Keratinocyte (primary cell): Measurements from ENCODE around the gene APEX2. TPM values are rescaled to one million over a fixed set of nuclear protein-coding genes. Genes with fewer than 3 reads are reported as not detected.

Experiments used
- DNase-seq: peaks from one replicate; pipeline ENCODE4 v3.0.0-alpha.2; 2011; ENCODE audit warnings: low read depth, missing footprints, low spot score
- FAIRE-seq: peaks from 2 replicates; lab custom pipeline; 2011; peaks lifted over from hg19 to GRCh38; lab: Jason Lieb, UNC
- H2AFZ ChIP-seq: 2 replicates; pipeline ENCODE4 v1.6.0; 2012; ENCODE audit warnings: low read length, control low read depth, inconsistent platforms; ENCODE audit not compliant: control insufficient read depth
- H3K27ac ChIP-seq: 2 replicates; pipeline ENCODE4 v1.5.1; 2011; ENCODE audit warnings: low read length; ENCODE audit not compliant: control insufficient read depth, insufficient read depth
- H3K27me3 ChIP-seq: 3 replicates; pipeline ENCODE4 v1.6.0; 2011; ENCODE audit warnings: low read length; ENCODE audit not compliant: control insufficient read depth, insufficient read depth; ENCODE audit errors: extremely low read depth
- H3K36me3 ChIP-seq, 2 experiments: 2 replicates in 1 of 2; 3 replicates in 1 of 2; pipeline ENCODE4 v1.5.1; 2011; ENCODE audit warnings: low read length in 2 of 2, mild to moderate bottlenecking in 1 of 2; ENCODE audit not compliant: control insufficient read depth in 2 of 2, insufficient read depth in 2 of 2; ENCODE audit errors: extremely low read depth in 1 of 2
- H3K4me1 ChIP-seq: 3 replicates; pipeline ENCODE4 v1.5.1; 2011; ENCODE audit warnings: low read length; ENCODE audit not compliant: control insufficient read depth, insufficient read depth; ENCODE audit errors: extremely low read depth
- H3K4me2 ChIP-seq: 3 replicates; pipeline ENCODE4 v1.6.0; 2011; ENCODE audit warnings: low read depth, low read length; ENCODE audit not compliant: control insufficient read depth, insufficient read depth; ENCODE audit errors: extremely low read depth
- H3K4me3 ChIP-seq, 3 experiments: fragments of 200-600 bp in 1 of 3; sonication (generic) in 1 of 3; 2 replicates in 2 of 3; 3 replicates in 1 of 3; pipeline ENCODE4 v1.5.1; 2011 to 2016; ENCODE audit warnings: low read length in 3 of 3, mild to moderate bottlenecking in 3 of 3, control low read depth in 2 of 3, inconsistent platforms in 1 of 3, low read depth in 1 of 3, mixed read lengths in 1 of 3, mixed run types in 1 of 3, moderate library complexity in 1 of 3; ENCODE audit not compliant: control insufficient read depth in 2 of 3, insufficient read depth in 2 of 3; ENCODE audit errors: extremely low read depth in 1 of 3
- H3K79me2 ChIP-seq: 2 replicates; pipeline ENCODE4 v1.6.0; 2012; ENCODE audit warnings: low read length; ENCODE audit not compliant: control insufficient read depth, insufficient read depth
- H3K9ac ChIP-seq: 3 replicates; pipeline ENCODE4 v1.6.0; 2011; ENCODE audit warnings: low read length; ENCODE audit not compliant: control insufficient read depth, insufficient read depth; ENCODE audit errors: extremely low read depth
- H3K9me1 ChIP-seq: 3 replicates; pipeline ENCODE4 v1.6.0; 2011; ENCODE audit warnings: low read length; ENCODE audit not compliant: control insufficient read depth, insufficient read depth; ENCODE audit errors: extremely low read depth
- H3K9me3 ChIP-seq: 2 replicates; pipeline ENCODE4 v1.5.1; 2012; ENCODE audit warnings: low read depth, low read length; ENCODE audit not compliant: control insufficient read depth
- H4K20me1 ChIP-seq: 3 replicates; pipeline ENCODE4 v1.6.0; 2011; ENCODE audit warnings: low read length; ENCODE audit not compliant: control insufficient read depth, insufficient read depth; ENCODE audit errors: extremely low read depth
- EZH2 ChIP-seq: IDR thresholded peaks from one replicate; pipeline ENCODE4 v1.6.1; 2012; ENCODE audit warnings: inconsistent platforms, mild to moderate bottlenecking, low read length, moderate library complexity
- dilution Hi-C: fragments of 300-500 bp; cut with MboI; formaldehyde crosslinking; loops from one replicate; pipeline ENCODE4 v1.7.0; 2020; ENCODE audit warnings: low sequenced_read_pairs; ENCODE audit not compliant: extremely low pct_ligation_motif_present
- polyA plus RNA-seq, 5 experiments: library from polyadenylated mRNA; depleted of rRNA in 3 of 5; stranded (reverse) in 3 of 5; stranded (forward) in 1 of 5; unstranded in 1 of 5; fragments of >200 nt; gene quantifications; 1 replicate in 1 of 5; 2 replicates in 3 of 5; 3 replicates in 1 of 5; pipeline versions ENCODE4 v1.2.1 to v1.2.3, GENCODE V29; 2011 to 2012; ENCODE audit warnings: missing spikeins in 2 of 5, low read depth in 1 of 5, low replicate concordance in 1 of 5
- TF ChIP-seq, protein P1 (sequence below), 3 experiments: IDR thresholded peaks in 1 of 3; conservative IDR thresholded peaks in 1 of 3; optimal IDR thresholded peaks in 1 of 3; 2 replicates in 2 of 3; 3 replicates in 1 of 3; pipeline versions ENCODE3 to v1.5.1; 2011; ENCODE audit warnings: low read length in 3 of 3, mild to moderate bottlenecking in 3 of 3, moderate library complexity in 2 of 3, control low read depth in 1 of 3, inconsistent platforms in 1 of 3; ENCODE audit not compliant: insufficient read depth in 2 of 3; ENCODE audit errors: extremely low read depth in 1 of 3

The APEX2 gene
- polyA plus RNA-seq, 1 donor (not counting 4 experiments of a cell fraction or from before 2014, with no cell fraction given), result 29.0 TPM

DNA sequence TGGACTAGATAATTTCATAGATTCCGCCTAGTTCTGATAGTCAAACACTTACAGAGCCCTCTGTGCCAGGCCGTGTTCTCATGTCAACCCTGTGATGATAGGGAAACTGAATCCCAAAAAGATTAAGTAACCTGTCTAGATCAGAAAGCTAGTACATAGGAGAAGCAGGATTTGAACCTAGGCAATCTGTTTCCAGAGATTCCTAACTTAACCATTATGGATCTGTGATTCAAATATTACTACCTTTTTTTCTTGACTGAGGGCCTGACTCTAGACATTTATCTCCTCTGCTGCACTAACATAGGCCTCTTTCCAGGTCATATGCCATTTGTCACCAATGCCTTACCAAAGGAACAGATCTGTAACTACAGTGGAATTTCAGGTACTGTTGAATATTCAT, 29.1 kb downstream of the APEX2 start:
- FAIRE-seq, result no peak
- TF ChIP-seq, protein P1, sequence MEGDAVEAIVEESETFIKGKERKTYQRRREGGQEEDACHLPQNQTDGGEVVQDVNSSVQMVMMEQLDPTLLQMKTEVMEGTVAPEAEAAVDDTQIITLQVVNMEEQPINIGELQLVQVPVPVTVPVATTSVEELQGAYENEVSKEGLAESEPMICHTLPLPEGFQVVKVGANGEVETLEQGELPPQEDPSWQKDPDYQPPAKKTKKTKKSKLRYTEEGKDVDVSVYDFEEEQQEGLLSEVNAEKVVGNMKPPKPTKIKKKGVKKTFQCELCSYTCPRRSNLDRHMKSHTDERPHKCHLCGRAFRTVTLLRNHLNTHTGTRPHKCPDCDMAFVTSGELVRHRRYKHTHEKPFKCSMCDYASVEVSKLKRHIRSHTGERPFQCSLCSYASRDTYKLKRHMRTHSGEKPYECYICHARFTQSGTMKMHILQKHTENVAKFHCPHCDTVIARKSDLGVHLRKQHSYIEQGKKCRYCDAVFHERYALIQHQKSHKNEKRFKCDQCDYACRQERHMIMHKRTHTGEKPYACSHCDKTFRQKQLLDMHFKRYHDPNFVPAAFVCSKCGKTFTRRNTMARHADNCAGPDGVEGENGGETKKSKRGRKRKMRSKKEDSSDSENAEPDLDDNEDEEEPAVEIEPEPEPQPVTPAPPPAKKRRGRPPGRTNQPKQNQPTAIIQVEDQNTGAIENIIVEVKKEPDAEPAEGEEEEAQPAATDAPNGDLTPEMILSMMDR (optimal IDR thresholded peaks at IDR 0.05 in 1 of 3, IDR thresholded peaks at IDR 0.05 in 1 of 3, conservative IDR thresholded peaks at IDR 0.05 in 1 of 3; ENCODE audit: extremely low read depth in 1 of 3, insufficient read depth in 2 of 3, low read length in 3 of 3), result no peak
- TF ChIP-seq EZH2, result no peak
- Histone ChIP-seq H3K4me3 (no peak overlapping the region), H2AFZ (no peak overlapping the region), H3K27me3 (no peaks in the 10 kb centered on the region), H3K36me3 (no peaks in the 10 kb centered on the region), H3K4me1 (no peaks in the 10 kb centered on the region), H3K9me1 (no peaks in the 10 kb centered on the region), H3K27ac (no peak overlapping the region), H3K9ac (no peak overlapping the region), H3K79me2 (no peaks in the 10 kb centered on the region), H3K4me2 (no peak overlapping the region), H3K9me3 (no peaks in the 10 kb centered on the region), H4K20me1 (no peaks in the 10 kb centered on the region)
- DNase-seq, result no peak
- dilution Hi-C loops, result no loop called here

DNA sequence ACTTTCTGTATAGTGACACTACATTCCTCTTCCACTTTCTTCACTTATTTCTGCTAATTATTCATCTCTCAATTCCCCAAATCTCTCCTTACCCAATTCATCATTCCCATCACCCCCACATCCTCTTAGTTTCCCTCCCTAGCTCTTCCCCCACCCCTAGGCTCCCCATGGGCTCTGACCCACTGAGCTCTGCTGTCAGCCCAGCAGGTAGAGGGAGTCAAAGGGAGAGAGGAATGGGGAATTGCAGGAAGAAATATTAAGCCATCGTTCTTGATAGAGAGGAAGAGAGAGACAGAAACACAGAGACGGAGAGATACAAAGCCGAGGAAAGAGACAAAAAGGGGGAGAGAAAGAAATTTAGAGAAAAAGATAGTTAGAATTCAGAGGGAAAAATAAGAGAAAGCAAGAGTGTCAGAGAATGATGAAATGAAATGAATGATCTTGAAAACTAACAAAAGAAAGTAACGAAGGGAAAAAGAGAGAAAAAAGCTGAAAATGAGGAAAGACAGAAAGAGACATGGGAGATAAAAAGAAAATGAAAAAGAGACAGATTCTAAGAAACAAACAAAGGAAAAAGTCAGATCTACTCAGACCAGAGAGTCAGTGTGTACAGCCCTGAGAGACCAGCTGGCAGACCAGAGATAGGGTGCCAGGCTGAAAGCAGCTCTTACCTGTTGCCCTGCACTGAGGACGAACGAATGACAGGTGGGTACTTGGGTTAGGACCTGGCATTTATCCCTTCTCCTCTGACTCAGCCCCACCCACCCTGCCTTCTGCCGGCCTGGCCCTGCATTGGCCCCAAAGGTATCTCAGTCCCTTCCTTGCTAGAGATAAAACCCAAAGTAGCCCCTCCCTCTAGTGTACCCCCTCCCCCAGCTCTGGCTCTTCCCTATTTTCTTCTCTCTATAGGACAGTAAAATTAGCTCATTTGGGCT, 30.4 kb downstream of the APEX2 start, which contains the start of gene ALAS2:
Gene ALAS2, minus strand, starts transcription at position 707 of the 935 bp plus-strand sequence. CDS start 4,977 bp downstream, outside the sequence.
- no peak for TF ChIP-seq EZH2
- TF ChIP-seq, protein P1 (optimal IDR thresholded peaks at IDR 0.05 in 1 of 3, IDR thresholded peaks at IDR 0.05 in 1 of 3, conservative IDR thresholded peaks at IDR 0.05 in 1 of 3; ENCODE audit: extremely low read depth in 1 of 3, insufficient read depth in 2 of 3, low read length in 3 of 3), result no peak
- H3K9me1 ChIP-seq, result no peaks in the 10 kb centered on the region
- no peak within 1 kb of the TSS for H3K9ac ChIP-seq
- FAIRE-seq (no peak), DNase-seq (no peak)
- H3K4me3 ChIP-seq, result no peak within 1 kb of the TSS
- H3K27me3 ChIP-seq, result no peaks in the 10 kb centered on the region
- H2AFZ ChIP-seq, result no peak within 1 kb of the TSS
- no peak within 1 kb of the TSS for H3K27ac ChIP-seq
- H3K4me2 ChIP-seq, result no peak within 1 kb of the TSS
- no peaks in the 10 kb centered on the region for H4K20me1 ChIP-seq
- dilution Hi-C loops, result no loop called here
- H3K79me2 ChIP-seq, result no peaks in the 10 kb centered on the region
- H3K36me3 ChIP-seq, result no peaks in the 10 kb centered on the region
- no peaks in the 10 kb centered on the region for H3K4me1 ChIP-seq
- no peaks in the 10 kb centered on the region for H3K9me3 ChIP-seq
